CD4-positive, alpha-beta T cell (primary cell): ENCODE results near the gene CNOT6. TPM values are rescaled to one million over a fixed set of nuclear protein-coding genes. Genes with fewer than 3 reads are reported as not detected.

ENCODE experiments used
- ATAC-seq: fragments of 200-7000 bp; cut with Tn5 transposase; one replicate; pipeline ENCODE4 v1.10.0; 2022; ENCODE audit warnings: mild to moderate bottlenecking; ENCODE audit not compliant: poor library complexity
- CTCF ChIA-PET: fragments of 350-600 bp; sonication (Branson Sonifier 250); formaldehyde crosslinking; loops from one replicate; lab custom pipeline; 2021; ENCODE audit warnings: antibody characterized with exemption, inconsistent platforms; lab: Charles Lee
- POLR2A ChIA-PET: fragments of 350-600 bp; sonication (Branson Sonifier 250); formaldehyde crosslinking; loops from one replicate; lab custom pipeline; 2021; ENCODE audit warnings: antibody characterized with exemption, inconsistent platforms; lab: Charles Lee
- DNase-seq, 14 experiments: peaks; one replicate each; pipeline ENCODE4 v3.0.0-alpha.2; 2013 to 2020; ENCODE audit warnings: mixed read lengths in 2 of 14
- H3K27ac ChIP-seq, 2 donors: one replicate each; pipeline versions ENCODE4 v1.5.1 to v1.7.0; 2013; ENCODE audit warnings: low read length in 2 of 2, low read depth in 1 of 2, mild to moderate bottlenecking in 1 of 2
- H3K27me3 ChIP-seq, 2 experiments: 1 replicate in 1 of 2; 2 replicates in 1 of 2; pipeline versions ENCODE4 v1.6.1 to v1.7.0; 2013; ENCODE audit warnings: low read length in 2 of 2, control low read depth in 1 of 2, mild to moderate bottlenecking in 1 of 2, moderate library complexity in 1 of 2; ENCODE audit not compliant: insufficient read depth in 2 of 2, control insufficient read depth in 1 of 2
- H3K36me3 ChIP-seq: one replicate; pipeline ENCODE4 v1.6.1; 2013; ENCODE audit warnings: low read length, control low read depth; ENCODE audit not compliant: insufficient read depth
- H3K4me1 ChIP-seq: one replicate; pipeline ENCODE4 v1.6.1; 2013; ENCODE audit warnings: low read length, control low read depth; ENCODE audit not compliant: insufficient read depth
- H3K4me3 ChIP-seq: one replicate; pipeline ENCODE4 v1.5.1; 2013; ENCODE audit warnings: mild to moderate bottlenecking, low read length, moderate library complexity
- H3K9me3 ChIP-seq, 2 experiments: 1 replicate in 1 of 2; 2 replicates in 1 of 2; pipeline versions ENCODE4 v1.6.1 to v1.7.0; 2013; ENCODE audit warnings: low read length in 2 of 2, mild to moderate bottlenecking in 2 of 2, control low read depth in 1 of 2, moderate library complexity in 1 of 2; ENCODE audit not compliant: control insufficient read depth in 1 of 2, insufficient read depth in 1 of 2
- H3K27ac Mint-ChIP-seq: one replicate; pipeline ENCODE4 v1.8.0; 2020; ENCODE audit warnings: mixed read lengths
- H3K27me3 Mint-ChIP-seq: one replicate; pipeline ENCODE4 v1.8.0; 2021; ENCODE audit warnings: mixed read lengths
- H3K36me3 Mint-ChIP-seq: one replicate; pipeline ENCODE4 v1.8.0; 2021; ENCODE audit warnings: low read depth, mixed read lengths
- H3K4me1 Mint-ChIP-seq: one replicate; pipeline ENCODE4 v1.8.0; 2021; ENCODE audit warnings: low read depth, mixed read lengths
- H3K4me3 Mint-ChIP-seq: one replicate; pipeline ENCODE4 v1.8.0; 2020; ENCODE audit warnings: mild to moderate bottlenecking, mixed read lengths
- H3K9me3 Mint-ChIP-seq: one replicate; pipeline ENCODE4 v1.8.0; 2020; ENCODE audit warnings: mixed read lengths
- intact Hi-C, 2 experiments: fragments of 100-400 bp; cut with DNase I in 1 of 2; cut with micrococcal nuclease in 1 of 2; formaldehyde crosslinking; loops; one replicate each; pipeline versions ENCODE4 v1.15.1 to v1.9.0; 2023 to 2025; cut with DNase I, micrococcal nuclease
- total RNA-seq, 174 experiments: library from RNA in 2 of 174; stranded (reverse) in 2 of 174; gene quantifications; one replicate each; pipeline ENCODE4 v1.2.3 and lab custom pipeline; 2021 to 2026
- TF ChIP-seq, protein P1 (sequence below): fragments of 200-600 bp; IDR thresholded peaks from one replicate; pipeline ENCODE4 v1.8.0; 2022; ENCODE audit warnings: antibody characterized with exemption, mild to moderate bottlenecking

The CNOT6 gene
- total RNA-seq, 2 experiments from 2014 or later, result 12.5 to 13.8 TPM

DNA sequence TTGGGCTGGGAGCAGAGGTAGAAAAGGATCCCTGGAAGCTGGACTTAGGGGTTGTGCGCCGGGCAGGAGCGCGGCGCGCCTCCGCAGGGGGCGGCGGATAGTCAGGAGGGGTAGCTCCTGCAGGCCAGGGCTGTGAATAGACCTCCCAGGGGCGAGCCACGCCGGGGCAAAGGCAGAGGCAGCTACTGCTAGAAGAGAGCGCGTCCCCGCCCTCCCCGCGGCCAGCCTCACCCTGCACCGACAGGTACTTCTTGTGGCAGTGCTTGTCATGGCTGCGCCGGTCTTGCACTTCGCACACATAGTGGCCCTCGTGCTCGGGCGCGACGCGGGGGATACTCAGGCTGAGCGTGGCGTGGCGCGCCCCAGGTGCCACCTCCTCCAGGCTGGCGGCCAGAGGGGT, 127.1 kb downstream of the CNOT6 start:
- DNase-seq, result no peak
- intact Hi-C loops, result no loop called here
- POLR2A ChIA-PET, result no interaction called here
- H3K36me3 Mint-ChIP-seq, result no peaks in the 10 kb centered on the region
- Histone ChIP-seq H3K27me3 (no peaks in the 10 kb centered on the region), H3K4me1 (peaks cover 11% of the 10 kb centered on the region), H3K36me3 (no peaks in the 10 kb centered on the region), H3K27ac (no peak overlapping the region), H3K4me3 (no peak overlapping the region), H3K9me3 (no peaks in the 10 kb centered on the region)
- H3K27ac Mint-ChIP-seq, result no peak overlapping the region
- no peak for ATAC-seq
- no peaks in the 10 kb centered on the region for H3K9me3 Mint-ChIP-seq
- CTCF ChIA-PET, result no interaction called here
- H3K4me1 Mint-ChIP-seq, result peaks cover 12% of the 10 kb centered on the region
- H3K4me3 Mint-ChIP-seq, result no peak overlapping the region
- H3K27me3 Mint-ChIP-seq, result no peaks in the 10 kb centered on the region
- TF ChIP-seq, protein P1, sequence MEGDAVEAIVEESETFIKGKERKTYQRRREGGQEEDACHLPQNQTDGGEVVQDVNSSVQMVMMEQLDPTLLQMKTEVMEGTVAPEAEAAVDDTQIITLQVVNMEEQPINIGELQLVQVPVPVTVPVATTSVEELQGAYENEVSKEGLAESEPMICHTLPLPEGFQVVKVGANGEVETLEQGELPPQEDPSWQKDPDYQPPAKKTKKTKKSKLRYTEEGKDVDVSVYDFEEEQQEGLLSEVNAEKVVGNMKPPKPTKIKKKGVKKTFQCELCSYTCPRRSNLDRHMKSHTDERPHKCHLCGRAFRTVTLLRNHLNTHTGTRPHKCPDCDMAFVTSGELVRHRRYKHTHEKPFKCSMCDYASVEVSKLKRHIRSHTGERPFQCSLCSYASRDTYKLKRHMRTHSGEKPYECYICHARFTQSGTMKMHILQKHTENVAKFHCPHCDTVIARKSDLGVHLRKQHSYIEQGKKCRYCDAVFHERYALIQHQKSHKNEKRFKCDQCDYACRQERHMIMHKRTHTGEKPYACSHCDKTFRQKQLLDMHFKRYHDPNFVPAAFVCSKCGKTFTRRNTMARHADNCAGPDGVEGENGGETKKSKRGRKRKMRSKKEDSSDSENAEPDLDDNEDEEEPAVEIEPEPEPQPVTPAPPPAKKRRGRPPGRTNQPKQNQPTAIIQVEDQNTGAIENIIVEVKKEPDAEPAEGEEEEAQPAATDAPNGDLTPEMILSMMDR, result no peak

DNA sequence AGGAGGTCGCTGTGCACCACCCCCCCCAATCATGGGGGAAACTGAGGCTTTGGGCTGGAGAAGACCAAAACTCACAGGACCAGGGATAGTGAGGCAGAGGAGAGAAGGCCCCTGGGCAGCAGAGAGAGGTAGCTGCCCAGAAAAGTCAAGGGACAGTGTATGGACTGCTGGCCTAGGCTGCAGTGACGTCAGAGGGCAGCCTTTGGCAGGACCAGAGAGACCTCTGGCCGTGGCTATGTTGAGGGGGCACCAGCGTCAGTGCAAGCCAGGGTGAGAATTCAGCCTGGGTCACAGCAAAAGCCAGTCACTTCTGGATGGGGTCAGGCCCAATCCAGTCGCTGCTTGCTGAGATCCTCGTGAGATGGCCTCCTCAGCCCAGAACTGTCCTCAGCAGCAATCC, 128.7 kb downstream of the CNOT6 start:
- ATAC-seq, result no peak

DNA sequence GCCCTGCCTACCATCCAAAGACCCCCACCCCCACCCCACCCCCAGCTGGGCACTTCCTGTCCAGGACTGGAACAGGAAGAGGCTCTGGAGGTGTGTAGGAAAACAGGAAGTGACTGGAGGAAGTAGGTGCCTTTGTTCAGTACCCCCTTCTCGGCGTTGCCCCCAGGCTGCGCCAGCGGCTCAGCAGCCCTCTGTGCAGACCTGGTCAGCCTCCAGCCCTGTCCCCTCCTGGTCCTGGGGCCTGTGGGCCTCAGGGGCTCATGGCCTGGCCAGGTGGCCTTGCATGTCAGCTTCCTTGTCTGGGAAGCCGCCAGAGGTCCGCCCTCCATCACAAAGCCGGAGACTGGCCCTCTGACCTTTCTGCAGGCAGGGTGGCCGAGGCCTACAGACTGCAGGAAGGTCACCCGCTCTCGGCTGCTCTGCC, 129.2 kb downstream of the CNOT6 start:
- intact Hi-C loops, result no loop called here
- CTCF ChIA-PET, result no interaction called here
- H3K36me3 ChIP-seq, result no peaks in the 10 kb centered on the region

More for the DNA sequence above, 128.7 kb downstream of the CNOT6 start:
- Histone ChIP-seq H3K9me3 (no peaks in the 10 kb centered on the region), H3K4me3 (no peak overlapping the region), H3K4me1 (peaks cover 11% of the 10 kb centered on the region), H3K27me3 (no peaks in the 10 kb centered on the region), H3K36me3 (no peaks in the 10 kb centered on the region), H3K27ac (no peak overlapping the region)
- ChIA-PET POLR2A (no interaction called here), CTCF (no interaction called here)
- TF ChIP-seq, protein P1, result no peak
- no peak for DNase-seq
- H3K9me3 Mint-ChIP-seq, result no peaks in the 10 kb centered on the region
- no peaks in the 10 kb centered on the region for H3K27me3 Mint-ChIP-seq
- no peak overlapping the region for H3K4me3 Mint-ChIP-seq
- H3K27ac Mint-ChIP-seq, result no peak overlapping the region
- no peaks in the 10 kb centered on the region for H3K36me3 Mint-ChIP-seq
- intact Hi-C loops, result no loop called here
- H3K4me1 Mint-ChIP-seq, result peaks cover 12% of the 10 kb centered on the region

More for the DNA sequence above, 129.2 kb downstream of the CNOT6 start:
- H3K4me1 ChIP-seq, result peaks cover 11% of the 10 kb centered on the region
- Mint-ChIP-seq H3K9me3 (no peaks in the 10 kb centered on the region), H3K27ac (no peak overlapping the region), H3K27me3 (no peaks in the 10 kb centered on the region), H3K4me3 (no peak overlapping the region), H3K36me3 (no peaks in the 10 kb centered on the region), H3K4me1 (peaks cover 12% of the 10 kb centered on the region)
- POLR2A ChIA-PET, result no interaction called here
- no peak overlapping the region for H3K4me3 ChIP-seq
- DNase-seq (no peak), ATAC-seq (no peak)
- H3K9me3 ChIP-seq, result no peaks in the 10 kb centered on the region
- TF ChIP-seq, protein P1, result no peak
- H3K27ac ChIP-seq, result no peak overlapping the region
- H3K27me3 ChIP-seq, result no peaks in the 10 kb centered on the region
